Activated naive CD8-positive, alpha-beta T cell treated with anti-CD3 and anti-CD28 coated beads, Interleukin-2, amount 50 U/mL, for 16 hours (primary cell): ENCODE measurements around the gene B4GALT1.
A peak's percentile ranks its signal among the peaks of the same experiment; 100 is the strongest.
"Not testable (repeated sequence)": the region's sequence is repeated elsewhere in the genome, so short reads cannot be mapped to it uniquely, and the experiment has no call there.

Source experiments
- DNase-seq: peaks from one replicate; pipeline ENCODE4 v3.0.0-alpha.2; 2020; ENCODE audit warnings: low read depth, low spot score

B4GALT1 gene

GRCh38 chr9:33103501-33104281 lies 63.4 kb downstream of the B4GALT1 start:
- no peak for DNase-seq

DNA sequence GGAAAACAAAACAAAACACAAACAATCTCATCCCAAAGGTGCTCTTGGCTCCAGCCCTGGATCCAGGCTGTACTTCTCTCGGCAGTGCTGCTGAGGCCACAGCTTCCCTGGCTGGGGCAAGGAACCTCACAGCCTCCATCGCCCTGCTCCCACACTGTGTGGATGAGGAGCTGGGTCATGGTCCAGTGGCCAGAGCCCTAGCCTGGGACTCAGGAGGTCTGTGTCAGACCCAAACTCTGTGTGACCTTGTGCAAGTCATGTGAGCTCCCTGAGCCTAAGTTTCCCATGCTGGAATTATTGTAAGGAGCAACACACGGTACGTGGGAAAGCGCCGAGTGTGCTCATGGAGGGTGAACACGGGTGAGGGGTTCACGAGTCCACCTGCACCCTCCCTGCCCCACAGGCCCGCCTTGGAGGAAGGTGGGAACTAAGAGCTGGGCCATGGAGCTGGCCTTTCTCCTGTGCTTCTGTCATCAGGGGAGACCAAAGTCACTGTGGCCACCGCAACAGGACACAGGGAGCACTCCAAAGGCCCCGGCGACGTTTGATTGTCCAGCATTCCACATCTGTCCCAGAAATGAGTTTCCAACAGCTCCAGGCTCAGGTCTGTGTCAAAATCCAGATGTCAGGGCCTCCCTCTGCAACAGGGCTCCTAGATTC lies 64.5 kb downstream of the B4GALT1 start:
- DNase-seq: no peak

DNA sequence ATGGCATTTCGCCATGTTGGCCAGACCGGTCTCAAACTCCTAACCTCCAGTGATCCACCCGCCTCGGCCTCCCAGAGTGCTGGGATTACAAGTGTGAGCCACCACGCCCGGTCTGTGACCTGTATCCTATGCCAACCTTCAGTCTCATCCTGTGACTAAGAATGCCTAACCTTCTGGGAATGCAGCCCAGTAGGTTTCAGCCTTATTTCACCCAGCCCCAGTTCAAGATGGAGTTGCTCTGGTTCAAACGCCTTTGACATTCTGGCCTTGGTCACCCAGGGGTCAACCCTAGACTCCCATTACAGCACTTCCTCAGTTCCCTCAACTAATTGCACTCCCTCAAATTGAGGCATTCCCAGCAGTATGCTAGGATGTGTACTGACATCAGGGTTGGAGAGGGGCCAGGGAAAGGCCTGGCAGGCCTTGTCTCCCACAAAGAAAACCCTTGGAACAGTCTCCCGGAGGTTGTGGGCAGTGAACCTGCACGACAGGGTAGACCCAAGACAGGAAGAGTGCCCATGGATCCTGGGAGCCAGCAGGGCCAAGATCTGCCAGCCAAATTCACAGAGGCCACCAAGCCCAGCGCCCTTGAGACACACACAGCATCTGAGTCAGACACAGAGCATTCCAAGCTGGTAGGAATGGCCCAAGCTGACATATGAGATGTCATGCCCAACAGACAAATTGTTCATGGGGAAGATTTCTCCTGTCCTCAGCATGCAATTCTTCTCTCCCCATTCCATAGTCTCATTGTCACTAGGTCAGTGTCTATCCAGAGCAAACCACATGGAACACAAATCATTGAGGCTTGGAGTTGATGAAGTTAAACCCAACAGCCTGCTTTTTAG lies 65.8 kb downstream of the B4GALT1 start:
- DNase-seq: no peak

GRCh38 chr9:33099754-33100153 lies 67.4 kb downstream of the B4GALT1 start:
- no peak for DNase-seq

GRCh38 chr9:33097192-33097591 lies 69.9 kb downstream of the B4GALT1 start:
- DNase-seq: no peak

DNA sequence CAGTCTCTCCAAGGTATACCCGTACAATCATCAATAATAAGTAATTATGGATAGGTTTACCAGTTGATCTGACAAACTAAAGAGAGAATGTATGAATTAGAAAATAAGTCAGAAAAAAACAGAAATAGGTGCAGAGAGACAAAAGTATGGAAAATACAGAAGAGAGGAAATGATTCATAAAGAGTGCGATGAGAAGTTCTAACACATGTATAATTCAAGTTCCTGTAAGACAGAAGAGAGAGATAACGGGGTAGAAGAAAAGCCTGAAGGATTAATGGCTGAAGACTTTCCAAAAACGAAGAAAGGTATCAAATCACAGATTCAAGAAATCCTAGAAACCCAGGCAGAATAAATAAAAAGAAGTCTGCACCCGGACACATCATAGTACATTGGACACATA lies 74.5 kb downstream of the B4GALT1 start:
- no peak for DNase-seq

GRCh38 chr9:33085672-33086071 lies 81.5 kb downstream of the B4GALT1 start:
- not testable (repeated sequence) for DNase-seq

- no peak for DNase-seq
These were observed 84.4 kb downstream of the B4GALT1 start for GRCh38 chr9:33082538-33083326.

- DNase-seq: no peak
These were observed 85.0 kb downstream of the B4GALT1 start for GRCh38 chr9:33082128-33082527.

- DNase-seq: peak; percentile 11
These were observed 85.8 kb downstream of the B4GALT1 start for GRCh38 chr9:33081128-33081851.

DNA sequence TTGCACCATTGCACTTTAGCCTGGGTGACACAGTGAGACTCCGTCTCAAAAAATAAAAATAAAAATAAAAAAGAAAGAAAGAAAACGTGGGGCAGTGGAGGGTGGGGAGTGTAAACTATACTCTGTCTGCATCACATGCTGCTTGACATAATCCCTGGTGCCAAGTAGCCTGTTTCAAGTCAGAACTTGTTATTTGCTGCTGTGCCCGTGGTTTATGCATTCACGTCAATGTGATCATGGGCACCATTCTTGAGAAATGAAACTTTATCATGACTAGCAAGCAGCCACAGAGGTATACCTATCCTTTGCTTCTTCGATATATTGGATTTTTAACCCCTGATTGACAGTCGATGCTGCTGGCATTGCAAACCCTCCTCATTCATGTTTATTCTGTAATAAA lies 86.6 kb downstream of the B4GALT1 start:
- DNase-seq: no peak

GRCh38 chr9:33076046-33077004 lies 90.8 kb downstream of the B4GALT1 start, which contains the start of gene SMU1:
SMU1 (minus strand) TSS chr9:33076674; CDS start chr9:33076608, 66 bp downstream.
- peak; percentile 87 for DNase-seq

DNA sequence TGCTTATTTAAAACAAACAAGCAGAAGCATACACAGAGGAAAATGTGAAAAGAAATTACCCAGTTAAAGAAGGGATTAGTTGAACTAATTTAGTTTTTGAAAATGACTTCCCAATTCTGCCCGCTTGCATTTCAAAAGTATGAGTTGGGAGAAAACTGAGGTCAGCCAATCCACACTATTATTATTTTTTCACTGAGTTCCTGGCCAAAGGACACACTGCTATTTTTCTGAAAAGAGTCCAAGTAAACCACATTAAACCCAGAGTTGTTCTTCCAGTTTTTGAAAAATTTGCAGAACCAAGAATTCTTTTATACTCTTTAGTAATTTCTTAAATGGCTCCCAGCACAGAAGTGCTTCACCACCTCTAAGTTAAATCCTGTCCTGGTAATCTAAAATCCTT lies 98.1 kb downstream of the B4GALT1 start:
- no peak for DNase-seq

GRCh38 chr9:33065157-33066076 lies 101.7 kb downstream of the B4GALT1 start:
- DNase-seq: no peak
